Testis (tissue), 2 donors: ENCODE data around the gene HSPG2.

Source experiments
- CTCF ChIP-seq, 3 experiments: fragments of 450-650 bp in 2 of 3; fragments of 200-600 bp in 1 of 3; sonication (generic) in 1 of 3; IDR thresholded peaks; one replicate each; pipeline ENCODE4 v1.5.1; 2016 to 2019; ENCODE audit warnings: antibody characterized with exemption in 3 of 3, mild to moderate bottlenecking in 2 of 3, moderate library complexity in 1 of 3
- POLR2A ChIP-seq: fragments of 450-650 bp; IDR thresholded peaks from one replicate; pipeline ENCODE4 v1.6.1; 2017; ENCODE audit warnings: antibody characterized with exemption, mild to moderate bottlenecking, moderate library complexity

GRCh38 chr1:21842606-21843162 lies 94.4 kb downstream of the HSPG2 start:
- no peak for TF ChIP-seq CTCF (IDR thresholded peaks at IDR 0.05)
- no peak for TF ChIP-seq POLR2A
